Vagina (tissue), 2 donors: ENCODE data around the gene MYDGF.

ENCODE experiments used
- POLR2A ChIP-seq, 2 donors: fragments of 450-650 bp; IDR thresholded peaks; one replicate each; pipeline ENCODE4 v1.6.1; 2017; ENCODE audit warnings: antibody characterized with exemption in 2 of 2, mild to moderate bottlenecking in 2 of 2, moderate library complexity in 2 of 2
- POLR2AphosphoS5 ChIP-seq, 2 donors: sonication (generic); formaldehyde crosslinking; IDR thresholded peaks; one replicate each; pipeline ENCODE4 v1.9.0; 2017; ENCODE audit warnings: antibody characterized with exemption in 2 of 2, mild to moderate bottlenecking in 2 of 2, low read depth in 1 of 2; ENCODE audit not compliant: insufficient read depth in 1 of 2
- TF ChIP-seq, protein P1 (sequence below), 3 experiments: fragments of 450-650 bp in 2 of 3; fragments of 200-600 bp in 1 of 3; sonication (generic) in 1 of 3; IDR thresholded peaks; one replicate each; pipeline ENCODE4 v1.5.1; 2017 to 2019; ENCODE audit warnings: antibody characterized with exemption in 3 of 3, mild to moderate bottlenecking in 2 of 3, moderate library complexity in 2 of 3

GRCh38 chr19:4653793-4654436 is 16.2 kb downstream of the MYDGF start:
- TF ChIP-seq, protein P1, sequence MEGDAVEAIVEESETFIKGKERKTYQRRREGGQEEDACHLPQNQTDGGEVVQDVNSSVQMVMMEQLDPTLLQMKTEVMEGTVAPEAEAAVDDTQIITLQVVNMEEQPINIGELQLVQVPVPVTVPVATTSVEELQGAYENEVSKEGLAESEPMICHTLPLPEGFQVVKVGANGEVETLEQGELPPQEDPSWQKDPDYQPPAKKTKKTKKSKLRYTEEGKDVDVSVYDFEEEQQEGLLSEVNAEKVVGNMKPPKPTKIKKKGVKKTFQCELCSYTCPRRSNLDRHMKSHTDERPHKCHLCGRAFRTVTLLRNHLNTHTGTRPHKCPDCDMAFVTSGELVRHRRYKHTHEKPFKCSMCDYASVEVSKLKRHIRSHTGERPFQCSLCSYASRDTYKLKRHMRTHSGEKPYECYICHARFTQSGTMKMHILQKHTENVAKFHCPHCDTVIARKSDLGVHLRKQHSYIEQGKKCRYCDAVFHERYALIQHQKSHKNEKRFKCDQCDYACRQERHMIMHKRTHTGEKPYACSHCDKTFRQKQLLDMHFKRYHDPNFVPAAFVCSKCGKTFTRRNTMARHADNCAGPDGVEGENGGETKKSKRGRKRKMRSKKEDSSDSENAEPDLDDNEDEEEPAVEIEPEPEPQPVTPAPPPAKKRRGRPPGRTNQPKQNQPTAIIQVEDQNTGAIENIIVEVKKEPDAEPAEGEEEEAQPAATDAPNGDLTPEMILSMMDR (IDR thresholded peaks at IDR 0.05) = no peak
- TF ChIP-seq POLR2A (IDR thresholded peaks at IDR 0.05) (no peak), POLR2AphosphoS5 (IDR thresholded peaks at IDR 0.05; ENCODE audit: insufficient read depth in 1 of 2, low read depth in 1 of 2) (no peak)
